ENCODE results near the gene MBOAT7.
"Not testable (repeated sequence)": the region's sequence is repeated elsewhere in the genome, so short reads cannot be mapped to it uniquely, and the experiment has no call there.

The MBOAT7 gene

GRCh38 chr19:54186351-54186750, 3.0 kb downstream of the MBOAT7 start:
- no peak for DNase-seq

DNA sequence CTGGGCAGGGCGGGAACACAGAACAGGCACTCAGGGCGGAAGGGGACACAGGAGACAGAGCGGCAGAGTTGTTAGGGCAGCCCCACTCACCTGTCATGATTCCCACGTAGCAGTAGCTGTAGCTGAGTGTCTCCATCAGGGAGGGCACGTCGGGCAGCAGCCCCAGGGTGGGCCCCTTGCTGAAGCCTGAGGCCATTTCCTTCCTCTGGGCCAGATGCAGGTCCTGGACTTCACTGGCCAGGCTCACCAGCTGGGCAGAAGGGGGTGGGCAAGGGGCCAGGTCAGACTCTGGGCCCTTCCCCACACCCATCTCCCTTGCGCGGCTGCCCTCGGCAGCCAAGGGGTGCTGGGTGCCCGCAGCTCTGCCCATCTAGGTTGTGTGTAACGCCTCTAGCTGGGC, 5.9 kb downstream of the MBOAT7 start:
- DNase-seq, result no peak

DNA sequence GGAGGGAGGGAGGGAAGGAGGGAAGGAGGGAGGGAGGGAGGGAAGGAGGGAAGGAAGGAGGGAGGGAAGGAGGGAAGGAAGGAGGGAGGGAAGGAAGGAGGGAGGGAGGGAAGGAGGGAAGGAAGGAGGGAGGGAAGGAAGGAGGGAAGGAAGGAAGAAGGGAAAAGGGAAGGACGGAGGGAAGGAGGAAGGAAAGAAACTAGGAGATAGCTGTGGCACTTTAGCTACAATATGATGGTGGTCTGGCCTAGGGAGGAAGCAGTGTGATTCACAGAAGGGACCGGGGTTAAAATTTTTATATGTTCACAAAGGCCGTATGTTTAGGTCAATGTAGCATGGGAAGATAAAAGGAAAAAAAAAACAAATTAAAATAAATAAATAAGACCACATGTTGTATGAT, 7.5 kb downstream of the MBOAT7 start:
- not testable (repeated sequence) for DNase-seq

DNA sequence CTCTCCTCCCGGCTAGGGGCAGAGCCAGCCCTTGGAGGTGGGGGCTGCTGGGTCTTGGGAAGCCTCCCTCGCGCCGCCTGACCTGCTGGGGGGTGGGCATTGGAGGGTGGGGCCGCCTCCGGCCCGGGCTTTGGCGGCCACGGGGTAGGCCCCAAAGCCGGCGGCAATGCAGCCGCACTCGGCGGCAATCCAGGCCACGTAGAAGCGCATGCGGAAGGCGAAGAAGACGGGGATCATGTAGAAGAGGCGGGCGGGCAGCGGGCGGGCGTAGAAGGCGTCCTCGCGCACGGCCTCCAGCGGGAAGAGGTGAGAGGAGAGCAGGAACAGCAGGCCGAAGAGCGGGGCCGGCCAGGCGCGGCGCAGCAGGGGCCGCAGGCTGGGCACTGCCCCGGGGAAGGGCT, 8.7 kb downstream of the MBOAT7 start:
- DNase-seq, result no peak

- no peak for DNase-seq
These were observed 9.4 kb downstream of the MBOAT7 start for GRCh38 chr19:54179921-54180461.

GRCh38 chr19:54179262-54179852, 10.0 kb downstream of the MBOAT7 start:
- no peak for DNase-seq

GRCh38 chr19:54178581-54179261, 10.7 kb downstream of the MBOAT7 start:
- no peak for DNase-seq

GRCh38 chr19:54173951-54174834, 15.2 kb downstream of the MBOAT7 start:
- DNase-seq, result no peak

DNA sequence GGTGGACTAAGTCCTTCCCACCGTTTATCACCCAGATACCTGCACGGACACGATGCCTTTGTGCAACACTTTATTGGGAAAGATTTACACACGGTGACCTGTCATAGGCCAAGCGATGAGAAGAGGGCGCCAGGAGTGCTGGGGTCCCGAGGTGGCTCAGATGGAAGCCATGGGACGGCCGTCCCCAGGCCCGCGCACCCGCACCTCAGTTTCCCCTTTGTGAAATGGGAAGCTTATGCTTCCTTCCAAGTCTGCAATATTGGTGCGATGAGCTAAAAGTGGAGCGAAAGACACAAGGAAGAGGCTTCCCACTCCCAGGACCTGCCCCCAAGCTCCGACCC, 16.1 kb downstream of the MBOAT7 start:
- no peak for DNase-seq

DNA sequence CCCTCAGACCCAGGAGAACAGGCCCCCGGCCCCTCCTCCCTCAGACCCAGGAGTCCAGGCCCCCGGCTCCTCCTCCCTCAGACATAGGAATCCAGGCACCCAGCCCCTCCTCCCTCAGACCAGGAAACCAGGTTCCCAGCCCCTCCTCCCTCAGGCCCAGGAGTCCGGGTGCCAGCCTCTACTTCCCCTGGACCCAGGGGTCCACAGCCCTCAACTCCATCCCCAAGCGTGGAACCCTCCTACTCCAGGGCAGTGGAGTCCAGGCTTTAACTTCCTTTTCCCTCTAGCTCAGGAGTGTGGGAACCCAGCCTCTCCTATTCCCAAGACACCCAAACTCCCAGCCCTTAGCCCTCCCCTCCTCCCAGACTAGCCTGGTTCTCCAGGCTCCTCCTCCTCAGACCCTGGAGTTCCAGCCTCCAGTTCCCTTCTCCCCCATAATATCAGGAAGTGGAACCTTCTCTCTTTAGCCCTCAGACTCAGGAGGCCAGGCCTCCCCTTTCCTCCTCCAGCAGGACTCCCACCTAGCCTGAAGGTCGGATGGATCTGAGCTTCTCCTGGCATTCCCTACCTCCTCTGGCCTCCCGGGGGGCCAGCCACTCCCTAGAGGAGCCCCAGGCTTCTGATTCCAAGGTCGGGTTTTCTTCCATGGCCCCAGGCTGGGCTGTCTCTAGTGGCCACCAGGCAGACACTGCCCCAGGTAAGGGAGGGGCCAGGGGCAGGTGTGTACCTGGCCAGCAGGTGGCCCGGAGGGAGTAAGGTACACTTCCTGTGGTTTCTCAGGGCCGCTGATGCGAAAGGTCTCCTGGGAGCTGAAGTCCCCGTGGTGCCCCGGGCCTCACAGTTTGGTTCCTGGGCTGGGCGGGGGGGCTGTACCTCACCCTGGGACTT, 16.7 kb downstream of the MBOAT7 start, which contains the start of gene TMC4:
Gene TMC4, minus strand, starts transcription at position 690 of the 888 bp plus-strand sequence. Its CDS starts 43 bp downstream, at position 647.
- DNase-seq, result no peak

GRCh38 chr19:54171736-54172431, 17.5 kb downstream of the MBOAT7 start:
- DNase-seq, result not testable (repeated sequence)

DNA sequence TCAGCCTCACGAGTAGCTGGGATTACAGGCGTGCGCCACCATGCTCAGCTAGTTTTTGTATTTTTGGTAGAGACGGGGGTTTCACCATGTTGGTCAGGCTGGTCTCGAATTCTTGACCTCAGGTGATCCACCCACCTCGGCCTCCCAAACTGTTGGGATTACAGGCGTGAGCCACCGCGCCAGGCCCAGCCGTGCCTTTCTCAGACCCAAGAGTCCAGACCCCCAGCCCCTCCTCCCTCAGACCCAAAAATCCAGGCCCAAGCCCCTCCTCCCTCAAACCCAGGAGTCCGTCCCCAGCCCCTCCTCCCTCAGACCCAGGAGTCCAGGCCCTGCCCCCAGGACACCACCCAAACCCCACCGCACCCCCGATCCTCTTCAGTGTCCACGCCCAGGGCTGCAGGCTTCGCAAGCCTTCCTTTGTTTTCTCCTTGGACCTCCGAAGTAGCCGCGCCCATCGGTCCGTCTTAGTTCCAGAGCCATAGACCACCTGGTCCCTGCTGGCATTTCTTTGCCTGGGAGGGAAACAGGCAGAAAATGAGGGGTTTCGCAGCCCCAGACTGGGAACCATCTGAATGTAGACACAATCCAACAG, 20.1 kb downstream of the MBOAT7 start:
- no peak for DNase-seq

- peak; percentile 90 for DNase-seq
These were observed 21.0 kb downstream of the MBOAT7 start for GRCh38 chr19:54168174-54168917.

GRCh38 chr19:54165222-54165621, 24.2 kb downstream of the MBOAT7 start:
- no peak for DNase-seq

DNA sequence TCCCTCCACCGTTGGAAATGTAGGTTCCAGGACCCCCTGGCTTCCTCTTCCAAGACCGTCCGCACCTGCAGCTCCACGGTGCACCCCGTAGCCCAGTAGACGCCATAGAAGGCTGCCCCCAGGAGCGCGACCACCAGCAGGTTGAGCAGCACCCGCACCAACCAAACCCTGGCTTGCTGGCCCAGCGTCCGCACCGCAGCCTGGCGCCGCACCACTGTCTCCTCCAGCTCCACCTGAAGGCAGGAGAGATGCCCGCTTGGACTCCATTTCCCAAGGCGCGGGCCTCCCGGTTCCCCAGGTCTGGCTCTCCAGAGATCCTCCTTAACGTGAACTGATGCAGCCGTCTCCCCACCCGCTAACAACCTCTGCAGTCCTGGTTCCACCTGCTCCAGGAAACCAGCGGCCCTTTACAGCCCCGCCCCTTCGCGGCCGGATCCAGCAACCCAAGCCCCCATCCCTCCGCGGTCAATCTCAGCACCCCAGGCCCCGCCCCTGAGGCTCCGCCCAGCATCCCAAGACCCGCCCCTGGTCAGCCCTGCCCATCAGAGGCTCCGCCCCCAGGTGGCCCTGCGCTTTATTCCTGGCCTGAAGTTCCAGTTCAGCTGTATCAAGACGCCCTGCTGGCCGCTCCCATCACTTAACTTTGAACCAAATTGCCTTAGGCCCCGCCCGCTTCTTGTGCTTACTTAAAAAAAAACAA, 24.9 kb downstream of the MBOAT7 start:
- peak; percentile 86 for DNase-seq

- no peak for DNase-seq
These were observed 26.5 kb downstream of the MBOAT7 start for GRCh38 chr19:54162884-54163283.

DNA sequence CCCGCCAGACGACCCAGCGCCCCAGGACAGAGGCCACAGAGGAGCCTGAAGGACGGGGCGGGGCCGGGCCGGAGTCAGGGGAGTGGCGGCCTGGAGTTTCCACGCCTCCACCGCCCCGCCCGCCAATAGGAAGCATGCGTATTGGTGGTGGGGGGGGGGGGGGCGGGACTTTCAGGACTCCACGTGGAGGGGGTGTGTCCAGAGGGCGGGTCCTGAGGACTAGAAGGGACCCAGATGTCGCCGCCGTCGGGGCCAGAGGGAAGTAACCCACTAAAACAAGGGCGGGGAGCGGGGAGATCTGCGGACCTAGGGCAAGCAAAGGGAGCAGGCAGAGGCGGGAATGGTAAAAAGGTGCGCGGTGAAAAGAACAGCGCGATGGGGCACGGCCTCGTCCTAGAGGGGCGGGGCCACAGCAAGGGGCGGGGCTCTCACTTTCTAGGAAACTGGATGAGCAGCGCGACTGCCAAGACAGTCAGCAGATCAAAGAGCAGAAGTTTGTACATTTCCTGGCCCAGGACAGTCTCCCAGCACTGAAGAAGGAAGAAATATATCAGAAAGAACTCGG, 27.1 kb downstream of the MBOAT7 start:
- peak; percentile 80 for DNase-seq

DNA sequence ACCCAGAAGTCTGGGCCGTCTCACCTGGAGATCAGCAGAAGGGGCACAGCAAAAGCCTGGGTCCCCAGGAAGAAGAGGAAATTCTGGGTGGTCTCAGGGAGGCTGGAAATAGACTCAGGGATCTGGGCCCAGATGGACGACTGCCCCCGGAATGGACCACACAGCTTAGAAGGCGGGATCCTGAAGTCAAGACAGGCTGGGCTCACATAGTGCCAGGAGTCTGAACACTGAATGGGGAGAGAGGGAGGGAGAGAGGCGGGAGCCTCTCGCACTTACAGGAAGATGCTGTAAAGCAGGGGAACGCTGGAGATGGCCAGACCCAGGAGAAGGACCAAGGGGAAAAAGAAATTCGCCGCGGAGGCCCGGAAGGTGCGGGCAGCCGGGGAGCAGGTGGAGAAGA, 28.5 kb downstream of the MBOAT7 start:
- no peak for DNase-seq

DNA sequence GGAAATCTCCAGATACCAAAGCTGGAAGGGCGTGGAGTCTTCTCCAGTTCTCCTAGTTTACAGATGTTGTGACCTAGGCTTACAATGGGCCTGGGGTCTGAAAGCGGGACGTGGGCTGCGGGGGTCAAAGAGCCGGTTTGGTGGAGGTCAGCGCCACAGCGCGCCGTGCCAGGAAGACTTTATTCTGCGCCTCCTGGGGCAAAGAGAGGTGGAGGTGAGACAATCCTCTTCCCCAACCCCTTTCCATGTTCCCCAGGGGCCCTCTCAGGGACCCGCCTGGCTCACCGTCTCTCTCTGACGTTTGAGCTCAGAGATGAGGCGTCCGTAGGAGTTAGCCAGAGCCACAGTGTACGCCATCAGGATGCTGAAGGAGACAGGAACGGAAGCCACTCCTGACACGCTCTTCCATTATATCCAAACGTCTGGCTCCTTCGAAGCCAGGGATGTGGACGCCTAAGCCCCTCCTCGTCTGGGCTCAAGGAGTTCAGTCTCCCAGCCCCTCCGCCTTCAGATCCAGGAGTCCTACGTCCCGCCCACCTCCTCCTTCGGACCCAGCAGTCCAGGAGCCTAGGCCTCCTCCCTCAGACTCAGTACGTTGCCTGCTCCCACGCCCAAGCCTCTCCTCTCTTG, 29.1 kb downstream of the MBOAT7 start:
- no peak for DNase-seq
